ENCODE results near the gene CTRB1.

DNA sequence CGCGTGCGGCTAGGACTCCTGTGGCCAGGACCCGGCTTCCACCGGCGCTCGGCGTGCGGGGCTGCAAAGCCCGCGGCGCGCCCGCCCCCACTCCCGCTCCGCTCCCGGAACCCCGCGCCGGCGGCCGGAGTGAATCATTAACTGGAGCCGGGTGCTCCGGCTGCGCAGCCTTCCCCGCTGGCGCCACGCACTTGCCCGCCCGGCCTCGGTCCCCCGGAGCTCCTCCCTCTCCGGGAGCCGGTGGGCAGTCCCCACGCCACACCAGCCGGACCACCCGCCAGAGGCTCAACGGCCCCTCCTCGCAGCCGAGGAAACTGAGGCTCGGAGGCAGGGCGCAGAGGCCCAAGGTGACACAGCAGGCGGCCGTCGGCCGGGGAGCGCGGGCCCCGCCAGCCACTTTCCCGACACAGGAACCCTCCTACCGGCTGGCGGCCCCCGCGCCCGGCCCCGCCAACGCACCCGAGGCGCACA lies 32.1 kb downstream of the CTRB1 start:
- TF ChIP-seq POLR2A (IDR thresholded peaks at IDR 0.05): no peak
- TF ChIP-seq, protein P1, sequence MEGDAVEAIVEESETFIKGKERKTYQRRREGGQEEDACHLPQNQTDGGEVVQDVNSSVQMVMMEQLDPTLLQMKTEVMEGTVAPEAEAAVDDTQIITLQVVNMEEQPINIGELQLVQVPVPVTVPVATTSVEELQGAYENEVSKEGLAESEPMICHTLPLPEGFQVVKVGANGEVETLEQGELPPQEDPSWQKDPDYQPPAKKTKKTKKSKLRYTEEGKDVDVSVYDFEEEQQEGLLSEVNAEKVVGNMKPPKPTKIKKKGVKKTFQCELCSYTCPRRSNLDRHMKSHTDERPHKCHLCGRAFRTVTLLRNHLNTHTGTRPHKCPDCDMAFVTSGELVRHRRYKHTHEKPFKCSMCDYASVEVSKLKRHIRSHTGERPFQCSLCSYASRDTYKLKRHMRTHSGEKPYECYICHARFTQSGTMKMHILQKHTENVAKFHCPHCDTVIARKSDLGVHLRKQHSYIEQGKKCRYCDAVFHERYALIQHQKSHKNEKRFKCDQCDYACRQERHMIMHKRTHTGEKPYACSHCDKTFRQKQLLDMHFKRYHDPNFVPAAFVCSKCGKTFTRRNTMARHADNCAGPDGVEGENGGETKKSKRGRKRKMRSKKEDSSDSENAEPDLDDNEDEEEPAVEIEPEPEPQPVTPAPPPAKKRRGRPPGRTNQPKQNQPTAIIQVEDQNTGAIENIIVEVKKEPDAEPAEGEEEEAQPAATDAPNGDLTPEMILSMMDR (IDR thresholded peaks at IDR 0.05): no peak
